NCI-H510A (cell line): ENCODE results near the gene GRIN2A.

ENCODE experiments used
- DNase-seq: peaks from one replicate; lab custom pipeline; 2025; lab: John Stamatoyannopoulos, UW

Gene GRIN2A

GRCh38 chr16:9852003-9852402 lies 330.2 kb downstream of the GRIN2A start:
- DNase-seq = no peak

GRCh38 chr16:9850817-9851216 lies 331.4 kb downstream of the GRIN2A start:
- no peak for DNase-seq

- DNase-seq = no peak
These were observed 332.5 kb downstream of the GRIN2A start for GRCh38 chr16:9849697-9850245.

- no peak for DNase-seq
These were observed 335.1 kb downstream of the GRIN2A start for GRCh38 chr16:9847146-9847545.

- no peak for DNase-seq
These were observed 335.7 kb downstream of the GRIN2A start for GRCh38 chr16:9846362-9847099.

GRCh38 chr16:9845661-9846361 lies 336.4 kb downstream of the GRIN2A start:
- no peak for DNase-seq

GRCh38 chr16:9844361-9844760 lies 337.9 kb downstream of the GRIN2A start:
- no peak for DNase-seq

- no peak for DNase-seq
These were observed 338.7 kb downstream of the GRIN2A start for GRCh38 chr16:9843424-9844018.

- DNase-seq = no peak
These were observed 341.2 kb downstream of the GRIN2A start for GRCh38 chr16:9840761-9841665.

GRCh38 chr16:9837481-9837880 lies 344.7 kb downstream of the GRIN2A start:
- DNase-seq = no peak

- DNase-seq = no peak
These were observed 346.0 kb downstream of the GRIN2A start for GRCh38 chr16:9836118-9836736.

GRCh38 chr16:9827062-9827752 lies 355.0 kb downstream of the GRIN2A start:
- no peak for DNase-seq

- no peak for DNase-seq
These were observed 355.6 kb downstream of the GRIN2A start for GRCh38 chr16:9826656-9827055.

- no peak for DNase-seq
These were observed 357.8 kb downstream of the GRIN2A start for GRCh38 chr16:9824200-9825068.

GRCh38 chr16:9823510-9823909 lies 358.7 kb downstream of the GRIN2A start:
- DNase-seq = no peak

- DNase-seq = no peak
These were observed 360.3 kb downstream of the GRIN2A start for GRCh38 chr16:9821970-9822369.

- DNase-seq = no peak
These were observed 360.9 kb downstream of the GRIN2A start for GRCh38 chr16:9821331-9821730.

GRCh38 chr16:9820476-9821246 lies 361.6 kb downstream of the GRIN2A start:
- no peak for DNase-seq

GRCh38 chr16:9818702-9819101 lies 363.5 kb downstream of the GRIN2A start:
- DNase-seq = no peak
